Kidney (tissue), 14 donors: ENCODE results near the gene RFC2. TPM values are rescaled to one million over a fixed set of nuclear protein-coding genes. Genes with fewer than 3 reads are reported as not detected.

Source experiments
- DNase-seq, 5 donors: peaks; one replicate each; pipeline ENCODE4 v3.0.0-alpha.2; 2013 to 2020
- FAIRE-seq: peaks from 2 replicates; lab custom pipeline; 2012; peaks lifted over from hg19 to GRCh38; lab: Jason Lieb, UNC
- H3K27ac ChIP-seq, 2 donors: one replicate each; pipeline ENCODE4 v1.7.0; 2013; ENCODE audit warnings: low read depth in 2 of 2, low read length in 2 of 2, inconsistent platforms in 1 of 2
- H3K27me3 ChIP-seq: one replicate; pipeline ENCODE4 v1.7.1; 2013; ENCODE audit warnings: low read length, inconsistent platforms; ENCODE audit not compliant: control insufficient read depth, insufficient read depth
- H3K36me3 ChIP-seq, 3 donors: one replicate each; pipeline versions ENCODE4 v1.7.0 to v1.7.1; 2013; ENCODE audit warnings: low read length in 3 of 3, control low read depth in 1 of 3, inconsistent platforms in 1 of 3; ENCODE audit not compliant: insufficient read depth in 3 of 3, control insufficient read depth in 2 of 3
- H3K4me1 ChIP-seq, 3 donors: one replicate each; pipeline versions ENCODE4 v1.7.0 to v1.7.1; 2013; ENCODE audit warnings: low read length in 3 of 3, inconsistent platforms in 1 of 3, low read depth in 1 of 3; ENCODE audit not compliant: control insufficient read depth in 2 of 3, insufficient read depth in 2 of 3
- H3K4me3 ChIP-seq, 3 donors: one replicate each; pipeline versions ENCODE4 v1.7.0 to v1.8.1; 2013; ENCODE audit warnings: low read length in 3 of 3, control low read depth in 1 of 3, inconsistent platforms in 1 of 3
- H3K9ac ChIP-seq, 3 donors: one replicate each; pipeline versions ENCODE4 v1.7.0 to v1.7.1; 2013; ENCODE audit warnings: low read length in 3 of 3, control low read depth in 1 of 3, inconsistent platforms in 1 of 3
- H3K9me3 ChIP-seq, 3 donors: one replicate each; pipeline versions ENCODE4 v1.7.0 to v1.7.1; 2013; ENCODE audit warnings: low read length in 3 of 3, control low read depth in 1 of 3, inconsistent platforms in 1 of 3; ENCODE audit not compliant: control insufficient read depth in 2 of 3, insufficient read depth in 1 of 3
- CTCF ChIP-seq: IDR thresholded peaks from 3 replicates; pipeline ENCODE4 v1.5.1; 2012; ENCODE audit warnings: mild to moderate bottlenecking, moderate library complexity, borderline replicate concordance; ENCODE audit not compliant: insufficient read depth; ENCODE audit errors: extremely low read depth
- intact Hi-C: fragments of 100-400 bp; cut with DNase I; formaldehyde crosslinking; loops from one replicate; pipeline ENCODE4 v1.11.1; 2022
- polyA plus RNA-seq: library from polyadenylated mRNA; stranded (reverse); fragments of 350-450 nt; fragmentation: Illumina TruSeq; extraction: RNeasy Lipid Tissue Mini Kit (QIAGEN cat#74804); gene quantifications from one replicate; pipeline ENCODE4 v1.2.3, GENCODE V29; 2014; ENCODE audit warnings: low read depth, low replicate concordance; ENCODE audit not compliant: insufficient read depth
- total RNA-seq: library from RNA; stranded (reverse); fragmentation: NEBNext Ultra II Directional; extraction: Animal tissue kit (Norgen Biotek cat#: 25700); gene quantifications from one replicate; pipeline ENCODE4 v1.2.1, GENCODE V29; 2021
- donor health status: control.
- donor health status: control.
- donor health status: control.
- donor health status: control.
- donor health status: control.
- donor health status: DM: yes; HTN: yes; CAD: no.
- donor health status: Normal renal cell carcinoma (clear cell type).

The RFC2 gene
- total and polyA plus RNA-seq, 2 donors from 2014 or later: 16.2 to 21.1 TPM

- peak in 4 of 5 donors; percentile 75 to 95 (median 91) for DNase-seq
- no peak for TF ChIP-seq CTCF
- Histone ChIP-seq H3K36me3 (no peaks in the 10 kb centered on the region), H3K9ac (peak overlapping the region in 1 of 3 donors; percentile 26), H3K9me3 (no peaks in the 10 kb centered on the region), H3K27me3 (no peaks in the 10 kb centered on the region), H3K4me3 (peak overlapping the region; percentile 48 to 73 (median 69)), H3K27ac (peak overlapping the region in 1 of 2 donors; percentile 23), H3K4me1 (peaks cover 0 to 4% (median 0%) of the 10 kb centered on the region in 3 donors)
- FAIRE-seq: no peak
- intact Hi-C loops: no loop called here
These were observed 15.6 kb upstream of the RFC2 start for GRCh38 chr7:74269757-74270277.

- peaks cover 0 to 4% (median 0%) of the 10 kb centered on the region in 3 donors for H3K4me1 ChIP-seq
- no peaks in the 10 kb centered on the region for H3K27me3 ChIP-seq
- no peak for FAIRE-seq
- no peaks in the 10 kb centered on the region for H3K9me3 ChIP-seq
- H3K27ac ChIP-seq: no peak overlapping the region
- H3K4me3 ChIP-seq: no peak overlapping the region
- H3K36me3 ChIP-seq: no peaks in the 10 kb centered on the region
- no peak overlapping the region for H3K9ac ChIP-seq
- intact Hi-C loops: no loop called here
- no peak for TF ChIP-seq CTCF
- no peak for DNase-seq
These were observed 13.8 kb upstream of the RFC2 start for GRCh38 chr7:74267756-74268565.

- no peaks in the 10 kb centered on the region for H3K4me1 ChIP-seq
- no peak overlapping the region for H3K4me3 ChIP-seq
- no peak for FAIRE-seq
- no peaks in the 10 kb centered on the region for H3K36me3 ChIP-seq
- TF ChIP-seq CTCF: no peak
- H3K27me3 ChIP-seq: no peaks in the 10 kb centered on the region
- H3K27ac ChIP-seq: no peak overlapping the region
- DNase-seq: no peak
- H3K9me3 ChIP-seq: no peaks in the 10 kb centered on the region
- intact Hi-C loops: no loop called here
- no peak overlapping the region for H3K9ac ChIP-seq
These were observed 12.2 kb upstream of the RFC2 start for GRCh38 chr7:74266191-74266963.
